Esophagus (tissue), 2 donors: Measurements from ENCODE around the gene PLEKHG4B. TPM values are rescaled to one million over a fixed set of nuclear protein-coding genes. Genes with fewer than 3 reads are reported as not detected.

Experiments used
- H3K27ac ChIP-seq, 2 donors: one replicate each; pipeline ENCODE4 v1.5.1; 2013; ENCODE audit warnings: low read depth in 2 of 2, mild to moderate bottlenecking in 2 of 2, inconsistent platforms in 1 of 2, low read length in 1 of 2, moderate library complexity in 1 of 2
- H3K27me3 ChIP-seq, 2 donors: one replicate each; pipeline ENCODE4 v1.6.1; 2013; ENCODE audit warnings: low read length in 2 of 2, control low read depth in 1 of 2, mild to moderate bottlenecking in 1 of 2; ENCODE audit not compliant: insufficient read depth in 2 of 2, control insufficient read depth in 1 of 2
- H3K36me3 ChIP-seq, 2 donors: one replicate each; pipeline ENCODE4 v1.6.1; 2013; ENCODE audit warnings: low read length in 1 of 2; ENCODE audit not compliant: control insufficient read depth in 2 of 2, insufficient read depth in 2 of 2
- H3K4me1 ChIP-seq, 2 donors: one replicate each; pipeline ENCODE4 v1.6.1; 2013; ENCODE audit warnings: low read length in 1 of 2; ENCODE audit not compliant: control insufficient read depth in 2 of 2, insufficient read depth in 2 of 2
- H3K4me3 ChIP-seq, 2 donors: one replicate each; pipeline ENCODE4 v1.5.1; 2013; ENCODE audit warnings: low read length in 2 of 2, mild to moderate bottlenecking in 2 of 2, low read depth in 1 of 2, moderate library complexity in 1 of 2
- H3K9me3 ChIP-seq, 2 donors: one replicate each; pipeline ENCODE4 v1.6.1; 2013; ENCODE audit warnings: mild to moderate bottlenecking in 2 of 2, low read depth in 1 of 2, low read length in 1 of 2, moderate library complexity in 1 of 2; ENCODE audit not compliant: control insufficient read depth in 2 of 2, insufficient read depth in 1 of 2
- WGBS, 2 donors: extraction: QIAGEN DNeasy Blood & Tissue Kit; methylation state at CpG; one replicate each; pipeline ENCODE4 v1.1.7; 2013; 5-methylcytosine and 5-hydroxymethylcytosine counted together
- polyA plus RNA-seq, 2 donors: library from polyadenylated mRNA; stranded (reverse); fragments of 200-250 nt; gene quantifications; one replicate each; pipeline ENCODE4 v1.2.3, GENCODE V29; 2013
- donor health status: healthy with polysubstance abuse.
- donor health status: Bipolar disorder and iron deficiency.

Gene PLEKHG4B
- polyA plus RNA-seq, 2 donors = 0.16 to 0.53 TPM

- no peaks in the 10 kb centered on the region for H3K27me3 ChIP-seq
- WGBS, 2 donors = 64 to 66% methylated on average over 10 of the region's 10 CpGs
- H3K4me3 ChIP-seq = no peak overlapping the region
- no peaks in the 10 kb centered on the region for H3K4me1 ChIP-seq
- no peak overlapping the region for H3K27ac ChIP-seq
- no peaks in the 10 kb centered on the region for H3K9me3 ChIP-seq
- H3K36me3 ChIP-seq = no peaks in the 10 kb centered on the region
These were observed 62.3 kb downstream of the PLEKHG4B start for GRCh38 chr5:154236-154635.

GRCh38 chr5:154826-155225, 62.9 kb downstream of the PLEKHG4B start:
- Histone ChIP-seq H3K27ac (no peak overlapping the region), H3K4me1 (no peaks in the 10 kb centered on the region), H3K36me3 (no peaks in the 10 kb centered on the region), H3K27me3 (no peaks in the 10 kb centered on the region), H3K4me3 (no peak overlapping the region), H3K9me3 (no peaks in the 10 kb centered on the region)
- WGBS, 2 donors = 89 to 93% methylated on average over 18 of the region's 18 CpGs

- Histone ChIP-seq H3K4me1 (no peaks in the 10 kb centered on the region), H3K9me3 (no peaks in the 10 kb centered on the region), H3K36me3 (no peaks in the 10 kb centered on the region), H3K27ac (no peak overlapping the region), H3K4me3 (no peak overlapping the region), H3K27me3 (no peaks in the 10 kb centered on the region)
- WGBS, 2 donors = 90 to 91% methylated on average over 23 of the region's 23 CpGs
These were observed 63.9 kb downstream of the PLEKHG4B start for GRCh38 chr5:155651-156410.

GRCh38 chr5:156411-157072, 64.6 kb downstream of the PLEKHG4B start:
- H3K27ac ChIP-seq = no peak overlapping the region
- H3K9me3 ChIP-seq = no peaks in the 10 kb centered on the region
- no peaks in the 10 kb centered on the region for H3K27me3 ChIP-seq
- WGBS, 2 donors = 87 to 90% methylated on average over 17 of the region's 17 CpGs
- H3K4me1 ChIP-seq = no peaks in the 10 kb centered on the region
- no peaks in the 10 kb centered on the region for H3K36me3 ChIP-seq
- H3K4me3 ChIP-seq = no peak overlapping the region

- Histone ChIP-seq H3K4me1 (no peaks in the 10 kb centered on the region), H3K27me3 (no peaks in the 10 kb centered on the region), H3K4me3 (no peak overlapping the region), H3K27ac (no peak overlapping the region), H3K36me3 (no peaks in the 10 kb centered on the region), H3K9me3 (no peaks in the 10 kb centered on the region)
- 92 to 94% methylated on average over 12 of the region's 12 CpGs for WGBS, 2 donors
These were observed 65.3 kb downstream of the PLEKHG4B start for GRCh38 chr5:157126-157715.

GRCh38 chr5:157801-158200, 65.8 kb downstream of the PLEKHG4B start:
- Histone ChIP-seq H3K4me1 (no peaks in the 10 kb centered on the region), H3K9me3 (no peaks in the 10 kb centered on the region), H3K27ac (no peak overlapping the region), H3K27me3 (no peaks in the 10 kb centered on the region), H3K36me3 (no peaks in the 10 kb centered on the region), H3K4me3 (no peak overlapping the region)
- WGBS, 2 donors = 86% methylated on average over 11 of the region's 11 CpGs

- no peaks in the 10 kb centered on the region for H3K36me3 ChIP-seq
- no peaks in the 10 kb centered on the region for H3K9me3 ChIP-seq
- H3K4me1 ChIP-seq = no peaks in the 10 kb centered on the region
- no peak overlapping the region for H3K27ac ChIP-seq
- H3K27me3 ChIP-seq = no peaks in the 10 kb centered on the region
- WGBS, 2 donors = 81 to 83% methylated on average over 14 to 17 of the region's 17 CpGs
- H3K4me3 ChIP-seq = no peak overlapping the region
These were observed 67.0 kb downstream of the PLEKHG4B start for GRCh38 chr5:158807-159447.

- 67 to 69% methylated on average over 19 of the region's 19 CpGs for WGBS, 2 donors
- Histone ChIP-seq H3K27ac (no peak overlapping the region), H3K4me1 (no peaks in the 10 kb centered on the region), H3K36me3 (no peaks in the 10 kb centered on the region), H3K27me3 (no peaks in the 10 kb centered on the region), H3K4me3 (no peak overlapping the region), H3K9me3 (no peaks in the 10 kb centered on the region)
These were observed 67.6 kb downstream of the PLEKHG4B start for GRCh38 chr5:159448-160172.

GRCh38 chr5:160173-160510, 68.2 kb downstream of the PLEKHG4B start:
- WGBS, 2 donors = 84 to 86% methylated on average over 14 of the region's 14 CpGs
- no peak overlapping the region for H3K4me3 ChIP-seq
- H3K27ac ChIP-seq = no peak overlapping the region
- H3K36me3 ChIP-seq = no peaks in the 10 kb centered on the region
- H3K27me3 ChIP-seq = no peaks in the 10 kb centered on the region
- no peaks in the 10 kb centered on the region for H3K4me1 ChIP-seq
- no peaks in the 10 kb centered on the region for H3K9me3 ChIP-seq
